ENCODE data around the gene EIF3D.

The EIF3D gene

DNA sequence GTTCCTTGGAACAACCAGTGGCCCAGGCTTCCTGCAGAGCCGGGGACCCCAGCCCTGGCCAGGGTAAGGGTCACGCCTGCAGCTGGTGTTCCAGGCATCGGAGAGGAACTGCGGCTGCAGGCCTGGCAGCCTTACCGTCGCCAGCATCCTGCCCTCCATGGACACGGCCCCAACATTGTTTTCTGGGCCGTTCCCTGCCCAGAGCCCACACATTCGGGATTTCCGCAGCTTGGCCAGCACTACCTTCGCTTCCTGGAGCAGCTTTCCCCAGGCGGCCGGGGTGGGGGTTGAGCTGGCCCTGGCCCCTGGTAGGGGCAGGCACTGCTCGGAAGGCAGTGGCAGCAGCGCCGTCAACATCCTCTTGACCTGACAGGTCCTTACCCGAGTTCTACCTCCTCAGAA, 65.2 kb downstream of the EIF3D start:
- TF ChIP-seq GABPA (IDR thresholded peaks at IDR 0.05; ENCODE audit: low read depth), result no peak
- TF ChIP-seq, protein P1, sequence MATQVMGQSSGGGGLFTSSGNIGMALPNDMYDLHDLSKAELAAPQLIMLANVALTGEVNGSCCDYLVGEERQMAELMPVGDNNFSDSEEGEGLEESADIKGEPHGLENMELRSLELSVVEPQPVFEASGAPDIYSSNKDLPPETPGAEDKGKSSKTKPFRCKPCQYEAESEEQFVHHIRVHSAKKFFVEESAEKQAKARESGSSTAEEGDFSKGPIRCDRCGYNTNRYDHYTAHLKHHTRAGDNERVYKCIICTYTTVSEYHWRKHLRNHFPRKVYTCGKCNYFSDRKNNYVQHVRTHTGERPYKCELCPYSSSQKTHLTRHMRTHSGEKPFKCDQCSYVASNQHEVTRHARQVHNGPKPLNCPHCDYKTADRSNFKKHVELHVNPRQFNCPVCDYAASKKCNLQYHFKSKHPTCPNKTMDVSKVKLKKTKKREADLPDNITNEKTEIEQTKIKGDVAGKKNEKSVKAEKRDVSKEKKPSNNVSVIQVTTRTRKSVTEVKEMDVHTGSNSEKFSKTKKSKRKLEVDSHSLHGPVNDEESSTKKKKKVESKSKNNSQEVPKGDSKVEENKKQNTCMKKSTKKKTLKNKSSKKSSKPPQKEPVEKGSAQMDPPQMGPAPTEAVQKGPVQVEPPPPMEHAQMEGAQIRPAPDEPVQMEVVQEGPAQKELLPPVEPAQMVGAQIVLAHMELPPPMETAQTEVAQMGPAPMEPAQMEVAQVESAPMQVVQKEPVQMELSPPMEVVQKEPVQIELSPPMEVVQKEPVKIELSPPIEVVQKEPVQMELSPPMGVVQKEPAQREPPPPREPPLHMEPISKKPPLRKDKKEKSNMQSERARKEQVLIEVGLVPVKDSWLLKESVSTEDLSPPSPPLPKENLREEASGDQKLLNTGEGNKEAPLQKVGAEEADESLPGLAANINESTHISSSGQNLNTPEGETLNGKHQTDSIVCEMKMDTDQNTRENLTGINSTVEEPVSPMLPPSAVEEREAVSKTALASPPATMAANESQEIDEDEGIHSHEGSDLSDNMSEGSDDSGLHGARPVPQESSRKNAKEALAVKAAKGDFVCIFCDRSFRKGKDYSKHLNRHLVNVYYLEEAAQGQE (IDR thresholded peaks at IDR 0.05; ENCODE audit: insufficient replicate concordance, low read depth), result no peak
- no peak for TF ChIP-seq POLR2AphosphoS5 (IDR thresholded peaks at IDR 0.05; ENCODE audit: low read depth)
- no peak for TF ChIP-seq SPI1 (IDR thresholded peaks at IDR 0.05; ENCODE audit: borderline replicate concordance, low read depth)
- TF ChIP-seq, protein P2, sequence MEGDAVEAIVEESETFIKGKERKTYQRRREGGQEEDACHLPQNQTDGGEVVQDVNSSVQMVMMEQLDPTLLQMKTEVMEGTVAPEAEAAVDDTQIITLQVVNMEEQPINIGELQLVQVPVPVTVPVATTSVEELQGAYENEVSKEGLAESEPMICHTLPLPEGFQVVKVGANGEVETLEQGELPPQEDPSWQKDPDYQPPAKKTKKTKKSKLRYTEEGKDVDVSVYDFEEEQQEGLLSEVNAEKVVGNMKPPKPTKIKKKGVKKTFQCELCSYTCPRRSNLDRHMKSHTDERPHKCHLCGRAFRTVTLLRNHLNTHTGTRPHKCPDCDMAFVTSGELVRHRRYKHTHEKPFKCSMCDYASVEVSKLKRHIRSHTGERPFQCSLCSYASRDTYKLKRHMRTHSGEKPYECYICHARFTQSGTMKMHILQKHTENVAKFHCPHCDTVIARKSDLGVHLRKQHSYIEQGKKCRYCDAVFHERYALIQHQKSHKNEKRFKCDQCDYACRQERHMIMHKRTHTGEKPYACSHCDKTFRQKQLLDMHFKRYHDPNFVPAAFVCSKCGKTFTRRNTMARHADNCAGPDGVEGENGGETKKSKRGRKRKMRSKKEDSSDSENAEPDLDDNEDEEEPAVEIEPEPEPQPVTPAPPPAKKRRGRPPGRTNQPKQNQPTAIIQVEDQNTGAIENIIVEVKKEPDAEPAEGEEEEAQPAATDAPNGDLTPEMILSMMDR (IDR thresholded peaks at IDR 0.05; ENCODE audit: insufficient read depth, low read length), result no peak
- Histone ChIP-seq H3K4me3 (replicated peaks; ENCODE audit: insufficient read depth, low read length) (no peak overlapping the region), H3K27me3 (ENCODE audit: insufficient read depth, poor library complexity, severe bottlenecking) (no peaks in the 10 kb centered on the region), H3K27ac (replicated peaks) (no peak overlapping the region)
- DNase-seq (ENCODE audit: low read depth in 1 of 2, low spot score in 1 of 2), result no peak

GRCh38 chr22:36461665-36462649, 67.0 kb downstream of the EIF3D start:
- no peak for DNase-seq (ENCODE audit: low read depth in 1 of 2, low spot score in 1 of 2)
- H3K27ac ChIP-seq (replicated peaks), result no peak overlapping the region
- H3K4me3 ChIP-seq (replicated peaks; ENCODE audit: insufficient read depth, low read length), result no peak overlapping the region
- TF ChIP-seq GABPA (IDR thresholded peaks at IDR 0.05; ENCODE audit: low read depth), result no peak
- TF ChIP-seq SPI1 (IDR thresholded peaks at IDR 0.05; ENCODE audit: borderline replicate concordance, low read depth), result no peak
- no peak for TF ChIP-seq POLR2AphosphoS5 (IDR thresholded peaks at IDR 0.05; ENCODE audit: low read depth)
- TF ChIP-seq, protein P2 (IDR thresholded peaks at IDR 0.05; ENCODE audit: insufficient read depth, low read length), result no peak
- TF ChIP-seq, protein P1 (IDR thresholded peaks at IDR 0.05; ENCODE audit: insufficient replicate concordance, low read depth), result no peak
- no peaks in the 10 kb centered on the region for H3K27me3 ChIP-seq (ENCODE audit: insufficient read depth, poor library complexity, severe bottlenecking)
